H9 (cell line): ENCODE data around the gene IGF2. TPM values are rescaled to one million over a fixed set of nuclear protein-coding genes. Genes with fewer than 3 reads are reported as not detected.

Experiments
- DNase-seq: peaks from one replicate; pipeline ENCODE4 v3.0.0-alpha.2; 2017
- H2AFZ ChIP-seq: one replicate; pipeline ENCODE4 v1.6.1; 2013; ENCODE audit warnings: mild to moderate bottlenecking, low read length, control low read depth, moderate library complexity
- H2AK5ac ChIP-seq: 2 replicates; pipeline ENCODE4 v1.6.1; 2013; ENCODE audit warnings: low read length, control low read depth, mixed read lengths; ENCODE audit not compliant: insufficient read length
- H2BK120ac ChIP-seq: one replicate; pipeline ENCODE4 v1.6.1; 2013; ENCODE audit warnings: low read depth, mild to moderate bottlenecking, low read length, control low read depth, inconsistent platforms; ENCODE audit not compliant: poor library complexity, severe bottlenecking
- H2BK12ac ChIP-seq: 2 replicates; pipeline ENCODE4 v1.6.1; 2013; ENCODE audit warnings: low read length, control low read depth, mixed read lengths, low read depth; ENCODE audit not compliant: insufficient read length
- H2BK15ac ChIP-seq: 2 replicates; pipeline ENCODE4 v1.6.1; 2013; ENCODE audit warnings: low read depth, low read length, control low read depth
- H2BK20ac ChIP-seq: one replicate; pipeline ENCODE4 v1.6.1; 2013; ENCODE audit warnings: low read depth, mild to moderate bottlenecking, low read length, control low read depth, inconsistent platforms; ENCODE audit not compliant: poor library complexity, severe bottlenecking
- H2BK5ac ChIP-seq: 2 replicates; pipeline ENCODE4 v1.6.1; 2013; ENCODE audit warnings: low read length, control low read depth, mixed read lengths; ENCODE audit not compliant: insufficient read length
- H3K14ac ChIP-seq: 2 replicates; pipeline ENCODE4 v1.6.1; 2013; ENCODE audit warnings: low read length, control low read depth; ENCODE audit not compliant: insufficient read depth
- H3K18ac ChIP-seq: 2 replicates; pipeline ENCODE4 v1.6.1; 2013; ENCODE audit warnings: low read depth, mild to moderate bottlenecking, mixed read lengths, low read length, control low read depth; ENCODE audit not compliant: insufficient read length
- H3K23ac ChIP-seq: 2 replicates; pipeline ENCODE4 v1.6.1; 2013; ENCODE audit warnings: low read length, control low read depth, mixed read lengths, low read depth; ENCODE audit not compliant: insufficient read length
- H3K23me2 ChIP-seq: 2 replicates; pipeline ENCODE4 v1.6.1; 2013; ENCODE audit warnings: low read depth, mild to moderate bottlenecking, mixed read lengths, low read length, control low read depth; ENCODE audit not compliant: insufficient read length, poor library complexity, severe bottlenecking
- H3K27ac ChIP-seq: 2 replicates; pipeline ENCODE4 v1.5.1; 2013; ENCODE audit warnings: low read length, control low read depth, mixed read lengths, low read depth; ENCODE audit not compliant: insufficient read length
- H3K27me3 ChIP-seq: 2 replicates; pipeline ENCODE4 v1.6.1; 2013; ENCODE audit warnings: low read length, control low read depth, inconsistent platforms; ENCODE audit not compliant: insufficient read depth
- H3K4ac ChIP-seq: 2 replicates; pipeline ENCODE4 v1.6.1; 2013; ENCODE audit warnings: low read depth, mild to moderate bottlenecking, control low read depth, inconsistent platforms, low read length, moderate library complexity
- H3K4me1 ChIP-seq: 2 replicates; pipeline ENCODE4 v1.6.1; 2013; ENCODE audit warnings: low read length, control low read depth, inconsistent platforms; ENCODE audit not compliant: insufficient read depth
- H3K4me2 ChIP-seq: 2 replicates; pipeline ENCODE4 v1.6.1; 2013; ENCODE audit warnings: low read length, control low read depth, mixed read lengths; ENCODE audit not compliant: insufficient read length, insufficient read depth
- H3K56ac ChIP-seq: 2 replicates; pipeline ENCODE4 v1.6.1; 2013; ENCODE audit warnings: low read depth, mild to moderate bottlenecking, mixed read lengths, low read length, control low read depth; ENCODE audit not compliant: insufficient read length
- H3K79me1 ChIP-seq: 2 replicates; pipeline ENCODE4 v1.6.1; 2013; ENCODE audit warnings: low read depth, mild to moderate bottlenecking, moderate library complexity, low read length, control low read depth, inconsistent platforms; ENCODE audit not compliant: insufficient read depth, poor library complexity, severe bottlenecking
- H3K79me2 ChIP-seq: 2 replicates; pipeline ENCODE4 v1.6.1; 2013; ENCODE audit warnings: low read length, control low read depth, inconsistent platforms; ENCODE audit not compliant: insufficient read depth
- H3K9ac ChIP-seq: 2 replicates; pipeline ENCODE4 v1.6.1; 2013; ENCODE audit warnings: low read length, control low read depth, mixed read lengths; ENCODE audit not compliant: insufficient read length; ENCODE audit errors: extremely low read depth
- H3K9me3 ChIP-seq: one replicate; pipeline ENCODE4 v1.6.1; 2013; ENCODE audit warnings: low read depth, low read length, inconsistent platforms; ENCODE audit not compliant: control insufficient read depth
- H3T11ph ChIP-seq: one replicate; pipeline ENCODE4 v1.6.1; 2013; ENCODE audit warnings: mild to moderate bottlenecking, low read length, control low read depth, inconsistent platforms
- H4K20me1 ChIP-seq: one replicate; pipeline ENCODE4 v1.6.1; 2013; ENCODE audit not compliant: control insufficient read depth, insufficient read length, insufficient read depth
- H4K5ac ChIP-seq: 2 replicates; pipeline ENCODE4 v1.6.1; 2013; ENCODE audit warnings: low read depth, mild to moderate bottlenecking, mixed read lengths, low read length, control low read depth; ENCODE audit not compliant: insufficient read length
- H4K8ac ChIP-seq: replicated peaks from 2 replicates; pipeline ENCODE4 v1.6.1; 2013; ENCODE audit warnings: low read length, control low read depth, mixed read lengths, low read depth; ENCODE audit not compliant: insufficient read length
- H4K91ac ChIP-seq: 2 replicates; pipeline ENCODE4 v1.6.1; 2013; ENCODE audit warnings: low read depth, mild to moderate bottlenecking, moderate library complexity, mixed read lengths, low read length, control low read depth; ENCODE audit not compliant: insufficient read length
- H3K27ac Mint-ChIP-seq, 3 experiments: 2 replicates in 2 of 3; 3 replicates in 1 of 3; pipeline ENCODE4 v1.8.0; 2020 to 2021; ENCODE audit warnings: mixed read lengths in 3 of 3, mild to moderate bottlenecking in 1 of 3, moderate library complexity in 1 of 3
- H3K27me3 Mint-ChIP-seq: 2 replicates; pipeline ENCODE4 v1.8.0; 2021; ENCODE audit warnings: low read depth, mild to moderate bottlenecking, moderate library complexity, mixed read lengths
- H3K36me3 Mint-ChIP-seq, 3 experiments: 2 replicates in 2 of 3; 3 replicates in 1 of 3; pipeline ENCODE4 v1.8.0; 2020 to 2021; ENCODE audit warnings: low read depth in 3 of 3, mixed read lengths in 3 of 3; ENCODE audit not compliant: insufficient read depth in 1 of 3
- H3K4me1 Mint-ChIP-seq, 2 experiments: 2 replicates each; pipeline ENCODE4 v1.8.0; 2020; ENCODE audit warnings: mixed read lengths in 2 of 2
- H3K4me3 Mint-ChIP-seq, 2 experiments: 2 replicates in 1 of 2; 3 replicates in 1 of 2; pipeline ENCODE4 v1.8.0; 2020 to 2021; ENCODE audit warnings: mild to moderate bottlenecking in 2 of 2, mixed read lengths in 2 of 2, moderate library complexity in 1 of 2
- H3K9me3 Mint-ChIP-seq, 2 experiments: 2 replicates in 1 of 2; 3 replicates in 1 of 2; pipeline ENCODE4 v1.8.0; 2020; ENCODE audit warnings: mild to moderate bottlenecking in 2 of 2, mixed read lengths in 2 of 2, moderate library complexity in 1 of 2
- CTCF ChIP-seq: fragments of 200-600 bp; sonication (generic); conservative IDR thresholded peaks from 3 replicates; pipeline ENCODE4 v1.8.0; 2021; ENCODE audit warnings: antibody characterized with exemption, mild to moderate bottlenecking
- WGBS: extraction: QIAGEN DNeasy Blood & Tissue Kit; methylation state at CpG from one replicate; pipeline ENCODE4 v1.1.7; 2013; ENCODE audit warnings: missing lambda C conversion rate, low lambda C conversion rate, mixed read lengths; ENCODE audit not compliant: insufficient read length; ENCODE audit errors: extremely low coverage; 5-methylcytosine and 5-hydroxymethylcytosine counted together
- total RNA-seq: library from RNA; stranded (reverse); gene quantifications from 2 replicates; pipeline ENCODE4 v1.2.1, GENCODE V29; 2021

IGF2 gene
- total RNA-seq, 1 experiment from 2014 or later = 2.8 TPM

- H4K91ac ChIP-seq = no peak overlapping the region
- no peak overlapping the region for H2BK20ac ChIP-seq
- Mint-ChIP-seq H3K4me1 (peaks cover 0 to 5% of the 10 kb centered on the region in 2 experiments; a peak in 1 of 4 replicates), H3K9me3 (no peaks in the 10 kb centered on the region), H3K36me3 (no peaks in the 10 kb centered on the region), H3K27ac (no peak overlapping the region), H3K27me3 (peaks cover 42% of the 10 kb centered on the region), H3K4me3 (no peak overlapping the region)
- TF ChIP-seq CTCF = no peak
- H3K4me2 ChIP-seq = no peak overlapping the region
- 96% methylated on average over 7 of the region's 7 CpGs for WGBS
- H3K79me1 ChIP-seq = no peaks in the 10 kb centered on the region
- no peak overlapping the region for H4K8ac ChIP-seq
- H3K4me1 ChIP-seq = no peaks in the 10 kb centered on the region
- no peaks in the 10 kb centered on the region for H3K23me2 ChIP-seq
- H2AK5ac ChIP-seq = no peak overlapping the region
- H3K14ac ChIP-seq = no peak overlapping the region
- H3K27ac ChIP-seq = no peak overlapping the region
- H3K23ac ChIP-seq = no peak overlapping the region
- no peak overlapping the region for H3K56ac ChIP-seq
- H3K18ac ChIP-seq = no peak overlapping the region
- no peak overlapping the region for H2BK12ac ChIP-seq
- no peak overlapping the region for H3K9ac ChIP-seq
- DNase-seq = no peak
- no peak overlapping the region for H2BK15ac ChIP-seq
- no peaks in the 10 kb centered on the region for H3K79me2 ChIP-seq
- H3K27me3 ChIP-seq = no peaks in the 10 kb centered on the region; the same call in 1 of the 2 replicates
- no peak overlapping the region for H2BK5ac ChIP-seq
- H3K9me3 ChIP-seq = no peaks in the 10 kb centered on the region
- H4K5ac ChIP-seq = no peak overlapping the region
- H4K20me1 ChIP-seq = no peaks in the 10 kb centered on the region
- H3K4ac ChIP-seq = no peak overlapping the region
- no peak overlapping the region for H2AFZ ChIP-seq
- no peak overlapping the region for H3T11ph ChIP-seq
- no peak overlapping the region for H2BK120ac ChIP-seq
Measured at GRCh38 chr11:2187280-2187707, 48.1 kb upstream of the IGF2 start.
